H9 (cell line): Measurements from ENCODE around the gene SLC35G6. TPM values are rescaled to one million over a fixed set of nuclear protein-coding genes. Genes with fewer than 3 reads are reported as not detected.

Experiments
- DNase-seq: peaks from one replicate; pipeline ENCODE4 v3.0.0-alpha.2; 2017
- H2AFZ ChIP-seq: one replicate; pipeline ENCODE4 v1.6.1; 2013; ENCODE audit warnings: mild to moderate bottlenecking, low read length, control low read depth, moderate library complexity
- H2AK5ac ChIP-seq: 2 replicates; pipeline ENCODE4 v1.6.1; 2013; ENCODE audit warnings: low read length, control low read depth, mixed read lengths; ENCODE audit not compliant: insufficient read length
- H2BK120ac ChIP-seq: one replicate; pipeline ENCODE4 v1.6.1; 2013; ENCODE audit warnings: low read depth, mild to moderate bottlenecking, low read length, control low read depth, inconsistent platforms; ENCODE audit not compliant: poor library complexity, severe bottlenecking
- H2BK12ac ChIP-seq: 2 replicates; pipeline ENCODE4 v1.6.1; 2013; ENCODE audit warnings: low read length, control low read depth, mixed read lengths, low read depth; ENCODE audit not compliant: insufficient read length
- H2BK15ac ChIP-seq: 2 replicates; pipeline ENCODE4 v1.6.1; 2013; ENCODE audit warnings: low read depth, low read length, control low read depth
- H2BK20ac ChIP-seq: one replicate; pipeline ENCODE4 v1.6.1; 2013; ENCODE audit warnings: low read depth, mild to moderate bottlenecking, low read length, control low read depth, inconsistent platforms; ENCODE audit not compliant: poor library complexity, severe bottlenecking
- H2BK5ac ChIP-seq: 2 replicates; pipeline ENCODE4 v1.6.1; 2013; ENCODE audit warnings: low read length, control low read depth, mixed read lengths; ENCODE audit not compliant: insufficient read length
- H3K14ac ChIP-seq: 2 replicates; pipeline ENCODE4 v1.6.1; 2013; ENCODE audit warnings: low read length, control low read depth; ENCODE audit not compliant: insufficient read depth
- H3K18ac ChIP-seq: 2 replicates; pipeline ENCODE4 v1.6.1; 2013; ENCODE audit warnings: low read depth, mild to moderate bottlenecking, mixed read lengths, low read length, control low read depth; ENCODE audit not compliant: insufficient read length
- H3K23ac ChIP-seq: 2 replicates; pipeline ENCODE4 v1.6.1; 2013; ENCODE audit warnings: low read length, control low read depth, mixed read lengths, low read depth; ENCODE audit not compliant: insufficient read length
- H3K23me2 ChIP-seq: 2 replicates; pipeline ENCODE4 v1.6.1; 2013; ENCODE audit warnings: low read depth, mild to moderate bottlenecking, mixed read lengths, low read length, control low read depth; ENCODE audit not compliant: insufficient read length, poor library complexity, severe bottlenecking
- H3K27ac ChIP-seq: 2 replicates; pipeline ENCODE4 v1.5.1; 2013; ENCODE audit warnings: low read length, control low read depth, mixed read lengths, low read depth; ENCODE audit not compliant: insufficient read length
- H3K27me3 ChIP-seq: 2 replicates; pipeline ENCODE4 v1.6.1; 2013; ENCODE audit warnings: low read length, control low read depth, inconsistent platforms; ENCODE audit not compliant: insufficient read depth
- H3K4ac ChIP-seq: 2 replicates; pipeline ENCODE4 v1.6.1; 2013; ENCODE audit warnings: low read depth, mild to moderate bottlenecking, control low read depth, inconsistent platforms, low read length, moderate library complexity
- H3K4me1 ChIP-seq: 2 replicates; pipeline ENCODE4 v1.6.1; 2013; ENCODE audit warnings: low read length, control low read depth, inconsistent platforms; ENCODE audit not compliant: insufficient read depth
- H3K4me2 ChIP-seq: 2 replicates; pipeline ENCODE4 v1.6.1; 2013; ENCODE audit warnings: low read length, control low read depth, mixed read lengths; ENCODE audit not compliant: insufficient read length, insufficient read depth
- H3K56ac ChIP-seq: 2 replicates; pipeline ENCODE4 v1.6.1; 2013; ENCODE audit warnings: low read depth, mild to moderate bottlenecking, mixed read lengths, low read length, control low read depth; ENCODE audit not compliant: insufficient read length
- H3K79me1 ChIP-seq: 2 replicates; pipeline ENCODE4 v1.6.1; 2013; ENCODE audit warnings: low read depth, mild to moderate bottlenecking, moderate library complexity, low read length, control low read depth, inconsistent platforms; ENCODE audit not compliant: insufficient read depth, poor library complexity, severe bottlenecking
- H3K79me2 ChIP-seq: 2 replicates; pipeline ENCODE4 v1.6.1; 2013; ENCODE audit warnings: low read length, control low read depth, inconsistent platforms; ENCODE audit not compliant: insufficient read depth
- H3K9ac ChIP-seq: 2 replicates; pipeline ENCODE4 v1.6.1; 2013; ENCODE audit warnings: low read length, control low read depth, mixed read lengths; ENCODE audit not compliant: insufficient read length; ENCODE audit errors: extremely low read depth
- H3K9me3 ChIP-seq: one replicate; pipeline ENCODE4 v1.6.1; 2013; ENCODE audit warnings: low read depth, low read length, inconsistent platforms; ENCODE audit not compliant: control insufficient read depth
- H3T11ph ChIP-seq: one replicate; pipeline ENCODE4 v1.6.1; 2013; ENCODE audit warnings: mild to moderate bottlenecking, low read length, control low read depth, inconsistent platforms
- H4K20me1 ChIP-seq: one replicate; pipeline ENCODE4 v1.6.1; 2013; ENCODE audit not compliant: control insufficient read depth, insufficient read length, insufficient read depth
- H4K5ac ChIP-seq: 2 replicates; pipeline ENCODE4 v1.6.1; 2013; ENCODE audit warnings: low read depth, mild to moderate bottlenecking, mixed read lengths, low read length, control low read depth; ENCODE audit not compliant: insufficient read length
- H4K8ac ChIP-seq: replicated peaks from 2 replicates; pipeline ENCODE4 v1.6.1; 2013; ENCODE audit warnings: low read length, control low read depth, mixed read lengths, low read depth; ENCODE audit not compliant: insufficient read length
- H4K91ac ChIP-seq: 2 replicates; pipeline ENCODE4 v1.6.1; 2013; ENCODE audit warnings: low read depth, mild to moderate bottlenecking, moderate library complexity, mixed read lengths, low read length, control low read depth; ENCODE audit not compliant: insufficient read length
- H3K27ac Mint-ChIP-seq, 3 experiments: 2 replicates in 2 of 3; 3 replicates in 1 of 3; pipeline ENCODE4 v1.8.0; 2020 to 2021; ENCODE audit warnings: mixed read lengths in 3 of 3, mild to moderate bottlenecking in 1 of 3, moderate library complexity in 1 of 3
- H3K27me3 Mint-ChIP-seq: 2 replicates; pipeline ENCODE4 v1.8.0; 2021; ENCODE audit warnings: low read depth, mild to moderate bottlenecking, moderate library complexity, mixed read lengths
- H3K36me3 Mint-ChIP-seq, 3 experiments: 2 replicates in 2 of 3; 3 replicates in 1 of 3; pipeline ENCODE4 v1.8.0; 2020 to 2021; ENCODE audit warnings: low read depth in 3 of 3, mixed read lengths in 3 of 3; ENCODE audit not compliant: insufficient read depth in 1 of 3
- H3K4me1 Mint-ChIP-seq, 2 experiments: 2 replicates each; pipeline ENCODE4 v1.8.0; 2020; ENCODE audit warnings: mixed read lengths in 2 of 2
- H3K4me3 Mint-ChIP-seq, 2 experiments: 2 replicates in 1 of 2; 3 replicates in 1 of 2; pipeline ENCODE4 v1.8.0; 2020 to 2021; ENCODE audit warnings: mild to moderate bottlenecking in 2 of 2, mixed read lengths in 2 of 2, moderate library complexity in 1 of 2
- H3K9me3 Mint-ChIP-seq, 2 experiments: 2 replicates in 1 of 2; 3 replicates in 1 of 2; pipeline ENCODE4 v1.8.0; 2020; ENCODE audit warnings: mild to moderate bottlenecking in 2 of 2, mixed read lengths in 2 of 2, moderate library complexity in 1 of 2
- CTCF ChIP-seq: fragments of 200-600 bp; sonication (generic); conservative IDR thresholded peaks from 3 replicates; pipeline ENCODE4 v1.8.0; 2021; ENCODE audit warnings: antibody characterized with exemption, mild to moderate bottlenecking
- WGBS: extraction: QIAGEN DNeasy Blood & Tissue Kit; methylation state at CpG from one replicate; pipeline ENCODE4 v1.1.7; 2013; ENCODE audit warnings: missing lambda C conversion rate, low lambda C conversion rate, mixed read lengths; ENCODE audit not compliant: insufficient read length; ENCODE audit errors: extremely low coverage; 5-methylcytosine and 5-hydroxymethylcytosine counted together
- total RNA-seq: library from RNA; stranded (reverse); gene quantifications from 2 replicates; pipeline ENCODE4 v1.2.1, GENCODE V29; 2021

SLC35G6 gene
- total RNA-seq, 1 experiment from 2014 or later = not detected

- peaks cover 20% of the 10 kb centered on the region for H3K27me3 Mint-ChIP-seq
- no CpG with 5 or more reads among the region's 7 CpGs for WGBS
- H3K27ac ChIP-seq = no peak overlapping the region
These were observed 37.5 kb upstream of the SLC35G6 start for GRCh38 chr17:7443499-7444485.

More at GRCh38 chr17:7443499-7444485, 37.5 kb upstream of the SLC35G6 start:
- Histone ChIP-seq H3K4ac (no peak overlapping the region), H3T11ph (no peak overlapping the region), H3K14ac (no peak overlapping the region), H2BK12ac (no peak overlapping the region), H3K18ac (no peak overlapping the region), H2AK5ac (no peak overlapping the region), H3K4me2 (peak overlapping the region; percentile 22), H3K23me2 (peaks cover 22% of the 10 kb centered on the region), H3K9ac (no peak overlapping the region), H2BK120ac (no peak overlapping the region), H3K56ac (no peak overlapping the region), H3K79me2 (no peaks in the 10 kb centered on the region), H4K8ac (no peak overlapping the region), H4K20me1 (no peaks in the 10 kb centered on the region), H4K5ac (no peak overlapping the region), H2BK15ac (no peak overlapping the region), H3K4me1 (no peaks in the 10 kb centered on the region; the same call in 1 of the 2 replicates), H3K79me1 (no peaks in the 10 kb centered on the region), H2BK5ac (no peak overlapping the region), H3K23ac (no peak overlapping the region), H3K9me3 (no peaks in the 10 kb centered on the region), H4K91ac (no peak overlapping the region), H2BK20ac (no peak overlapping the region), H3K27me3 (peaks cover 6% of the 10 kb centered on the region), H2AFZ (no peak overlapping the region)
- H3K27ac Mint-ChIP-seq = no peak overlapping the region
- peak overlapping the region in 1 of 2 experiments; percentile 94; a peak in 4 of 5 replicates for H3K4me3 Mint-ChIP-seq
- H3K9me3 Mint-ChIP-seq = no peaks in the 10 kb centered on the region; a peak in 1 of 5 replicates
- no peak for DNase-seq
- H3K36me3 Mint-ChIP-seq = peaks cover 3 to 18% (median 5%) of the 10 kb centered on the region in 3 experiments
- H3K4me1 Mint-ChIP-seq = peaks cover 35 to 52% of the 10 kb centered on the region in 2 experiments
- TF ChIP-seq CTCF = no peak
